Ishikawa (cell line): ENCODE data around the gene RIOX2.

ENCODE experiments used
- CEBPB ChIP-seq: IDR thresholded peaks from 2 replicates; pipeline ENCODE4 v1.6.1; 2012
- CREB1 ChIP-seq: IDR thresholded peaks from 2 replicates; pipeline ENCODE4 v1.6.1; 2012; ENCODE audit warnings: low read depth
- EGR1 ChIP-seq: IDR thresholded peaks from 2 replicates; pipeline ENCODE4 v1.6.1; 2012
- EP300 ChIP-seq: IDR thresholded peaks from 2 replicates; pipeline ENCODE4 v1.6.1; 2012; ENCODE audit warnings: borderline replicate concordance
- FOXM1 ChIP-seq: IDR thresholded peaks from 2 replicates; pipeline ENCODE4 v1.6.1; 2012; ENCODE audit warnings: low read depth, borderline replicate concordance
- NFIC ChIP-seq: IDR thresholded peaks from 2 replicates; pipeline ENCODE4 v1.6.1; 2012
- RAD21 ChIP-seq: IDR thresholded peaks from 2 replicates; pipeline ENCODE4 v1.6.1; 2012; ENCODE audit warnings: low read depth
- TAF1 ChIP-seq: IDR thresholded peaks from 2 replicates; pipeline ENCODE4 v1.6.1; 2012; ENCODE audit warnings: low read depth, mild to moderate bottlenecking
- TCF12 ChIP-seq: IDR thresholded peaks from 2 replicates; pipeline ENCODE4 v1.6.1; 2012; ENCODE audit warnings: low read depth
- TEAD4 ChIP-seq: IDR thresholded peaks from 2 replicates; pipeline ENCODE4 v1.6.1; 2012
- YY1 ChIP-seq: IDR thresholded peaks from 2 replicates; pipeline ENCODE4 v1.6.1; 2012; ENCODE audit warnings: low read depth
- ZBTB7A ChIP-seq: IDR thresholded peaks from 2 replicates; pipeline ENCODE4 v1.6.1; 2012; ENCODE audit warnings: low read depth
- TF ChIP-seq, protein P1 (sequence below): IDR thresholded peaks from 2 replicates; pipeline ENCODE4 v1.6.1; 2012
- TF ChIP-seq, protein P2 (sequence below): IDR thresholded peaks from 2 replicates; pipeline ENCODE4 v1.6.1; 2012
- TF ChIP-seq, protein P3 (sequence below): IDR thresholded peaks from 2 replicates; pipeline ENCODE4 v1.6.1; 2012; ENCODE audit warnings: low read depth, mild to moderate bottlenecking

The RIOX2 gene

DNA sequence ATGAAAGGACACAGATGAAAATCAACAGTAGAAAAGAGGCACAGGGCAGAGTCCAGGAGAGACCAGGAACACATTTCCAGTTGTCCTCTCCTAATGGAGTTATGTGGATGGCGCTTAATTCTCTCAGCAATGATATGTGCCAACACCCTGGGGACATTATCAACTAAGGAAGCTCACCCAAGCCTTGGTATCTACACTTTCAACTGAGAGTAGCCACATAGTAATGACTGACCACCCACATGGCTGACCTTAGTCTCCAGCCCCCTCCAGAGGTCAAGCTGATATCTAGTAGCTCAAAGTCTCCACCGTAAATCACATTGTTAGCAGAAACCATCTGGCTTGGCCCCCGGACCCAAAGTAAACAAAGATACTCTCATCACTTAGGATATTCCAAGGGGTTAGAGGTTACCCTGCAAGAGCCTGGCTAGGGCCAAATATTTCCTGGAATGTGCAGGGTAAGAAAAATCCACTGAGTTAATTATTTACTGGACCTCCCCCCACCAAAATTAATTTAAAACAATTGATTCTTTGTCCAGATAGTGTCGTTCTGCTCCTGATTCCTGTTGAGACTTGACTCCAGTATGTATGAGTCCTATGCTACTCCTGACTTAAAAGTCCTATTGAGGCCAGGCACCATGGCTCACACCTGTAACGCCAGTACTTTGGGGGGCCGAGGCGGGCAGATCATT lies 38.1 kb upstream of the RIOX2 start:
- TF ChIP-seq TCF12 (no peak), TEAD4 (no peak), RAD21 (no peak), YY1 (no peak), CEBPB (no peak), FOXM1 (no peak), ZBTB7A (no peak), EGR1 (no peak), TAF1 (no peak), CREB1 (no peak), EP300 (no peak), NFIC (no peak)
- TF ChIP-seq, protein P1, sequence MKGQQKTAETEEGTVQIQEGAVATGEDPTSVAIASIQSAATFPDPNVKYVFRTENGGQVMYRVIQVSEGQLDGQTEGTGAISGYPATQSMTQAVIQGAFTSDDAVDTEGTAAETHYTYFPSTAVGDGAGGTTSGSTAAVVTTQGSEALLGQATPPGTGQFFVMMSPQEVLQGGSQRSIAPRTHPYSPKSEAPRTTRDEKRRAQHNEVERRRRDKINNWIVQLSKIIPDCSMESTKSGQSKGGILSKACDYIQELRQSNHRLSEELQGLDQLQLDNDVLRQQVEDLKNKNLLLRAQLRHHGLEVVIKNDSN, result no peak
- TF ChIP-seq, protein P2, sequence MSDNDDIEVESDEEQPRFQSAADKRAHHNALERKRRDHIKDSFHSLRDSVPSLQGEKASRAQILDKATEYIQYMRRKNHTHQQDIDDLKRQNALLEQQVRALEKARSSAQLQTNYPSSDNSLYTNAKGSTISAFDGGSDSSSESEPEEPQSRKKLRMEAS, result no peak
- TF ChIP-seq, protein P3, sequence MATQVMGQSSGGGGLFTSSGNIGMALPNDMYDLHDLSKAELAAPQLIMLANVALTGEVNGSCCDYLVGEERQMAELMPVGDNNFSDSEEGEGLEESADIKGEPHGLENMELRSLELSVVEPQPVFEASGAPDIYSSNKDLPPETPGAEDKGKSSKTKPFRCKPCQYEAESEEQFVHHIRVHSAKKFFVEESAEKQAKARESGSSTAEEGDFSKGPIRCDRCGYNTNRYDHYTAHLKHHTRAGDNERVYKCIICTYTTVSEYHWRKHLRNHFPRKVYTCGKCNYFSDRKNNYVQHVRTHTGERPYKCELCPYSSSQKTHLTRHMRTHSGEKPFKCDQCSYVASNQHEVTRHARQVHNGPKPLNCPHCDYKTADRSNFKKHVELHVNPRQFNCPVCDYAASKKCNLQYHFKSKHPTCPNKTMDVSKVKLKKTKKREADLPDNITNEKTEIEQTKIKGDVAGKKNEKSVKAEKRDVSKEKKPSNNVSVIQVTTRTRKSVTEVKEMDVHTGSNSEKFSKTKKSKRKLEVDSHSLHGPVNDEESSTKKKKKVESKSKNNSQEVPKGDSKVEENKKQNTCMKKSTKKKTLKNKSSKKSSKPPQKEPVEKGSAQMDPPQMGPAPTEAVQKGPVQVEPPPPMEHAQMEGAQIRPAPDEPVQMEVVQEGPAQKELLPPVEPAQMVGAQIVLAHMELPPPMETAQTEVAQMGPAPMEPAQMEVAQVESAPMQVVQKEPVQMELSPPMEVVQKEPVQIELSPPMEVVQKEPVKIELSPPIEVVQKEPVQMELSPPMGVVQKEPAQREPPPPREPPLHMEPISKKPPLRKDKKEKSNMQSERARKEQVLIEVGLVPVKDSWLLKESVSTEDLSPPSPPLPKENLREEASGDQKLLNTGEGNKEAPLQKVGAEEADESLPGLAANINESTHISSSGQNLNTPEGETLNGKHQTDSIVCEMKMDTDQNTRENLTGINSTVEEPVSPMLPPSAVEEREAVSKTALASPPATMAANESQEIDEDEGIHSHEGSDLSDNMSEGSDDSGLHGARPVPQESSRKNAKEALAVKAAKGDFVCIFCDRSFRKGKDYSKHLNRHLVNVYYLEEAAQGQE, result no peak

DNA sequence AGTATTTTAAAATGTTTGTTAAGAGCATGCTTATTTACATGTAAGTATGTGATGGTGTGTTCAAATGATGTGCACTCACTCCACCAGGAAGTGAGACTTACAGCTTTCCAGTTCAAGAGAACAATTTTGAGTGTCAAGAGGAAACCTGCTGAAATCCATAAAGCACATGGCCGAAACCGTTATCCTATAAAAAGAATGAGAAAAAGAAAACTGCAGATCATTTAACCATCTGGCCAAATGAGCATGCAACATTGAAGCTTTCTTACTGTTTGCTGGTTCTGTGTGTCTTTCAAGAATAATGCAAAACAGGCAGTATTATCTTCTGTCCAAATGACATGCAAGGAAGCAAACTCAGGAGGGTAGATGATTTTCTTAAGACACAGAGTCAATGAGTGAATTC lies 36.6 kb upstream of the RIOX2 start:
- TF ChIP-seq ZBTB7A, result no peak
- no peak for TF ChIP-seq TAF1
- TF ChIP-seq, protein P3, result no peak
- TF ChIP-seq NFIC, result no peak
- TF ChIP-seq TCF12, result no peak
- no peak for TF ChIP-seq TEAD4
- TF ChIP-seq CEBPB, result no peak

DNA sequence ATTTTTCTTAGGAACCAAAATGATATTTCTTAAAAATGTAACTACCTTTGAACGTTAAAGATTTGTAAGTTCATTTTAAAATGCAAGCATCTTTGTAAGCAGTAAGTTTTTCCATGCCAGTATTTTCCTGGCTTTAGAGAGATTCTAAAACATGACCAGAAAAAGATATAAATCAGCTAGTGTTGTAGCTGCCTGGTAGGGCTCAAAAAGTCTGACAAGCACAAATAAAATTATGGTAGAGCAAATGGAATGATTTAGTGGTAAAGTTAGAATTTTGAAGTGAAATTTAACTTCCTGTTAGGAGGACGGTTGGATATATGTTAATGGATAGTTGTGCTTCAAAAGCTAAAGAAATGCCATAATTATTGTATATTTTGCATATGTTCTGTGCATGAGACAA lies 33.2 kb upstream of the RIOX2 start:
- TF ChIP-seq TEAD4, result no peak
- no peak for TF ChIP-seq FOXM1
- TF ChIP-seq, protein P2, result no peak
- TF ChIP-seq, protein P1, result no peak
- TF ChIP-seq CREB1, result no peak
- no peak for TF ChIP-seq RAD21
- TF ChIP-seq YY1, result no peak
- no peak for TF ChIP-seq EGR1
- TF ChIP-seq NFIC, result no peak

DNA sequence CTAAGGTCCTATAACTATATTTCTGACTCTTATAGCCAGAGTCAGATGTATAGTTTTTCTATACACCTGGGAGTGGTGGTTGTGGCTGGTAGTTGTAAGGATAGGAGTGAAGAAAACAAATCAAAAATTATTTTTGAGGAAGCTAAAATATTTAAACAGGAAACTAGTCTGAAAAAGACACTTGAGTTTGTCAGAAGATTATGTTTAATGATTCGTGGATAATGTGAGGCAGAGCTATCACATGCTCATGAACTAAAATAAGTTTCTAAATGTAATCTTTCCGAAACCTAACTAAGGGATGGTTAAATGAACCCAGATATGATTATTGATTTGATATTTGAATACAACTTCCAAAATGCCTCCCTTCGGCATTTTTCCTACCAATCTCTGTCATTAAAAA lies 32.5 kb upstream of the RIOX2 start:
- TF ChIP-seq, protein P3, result no peak

DNA sequence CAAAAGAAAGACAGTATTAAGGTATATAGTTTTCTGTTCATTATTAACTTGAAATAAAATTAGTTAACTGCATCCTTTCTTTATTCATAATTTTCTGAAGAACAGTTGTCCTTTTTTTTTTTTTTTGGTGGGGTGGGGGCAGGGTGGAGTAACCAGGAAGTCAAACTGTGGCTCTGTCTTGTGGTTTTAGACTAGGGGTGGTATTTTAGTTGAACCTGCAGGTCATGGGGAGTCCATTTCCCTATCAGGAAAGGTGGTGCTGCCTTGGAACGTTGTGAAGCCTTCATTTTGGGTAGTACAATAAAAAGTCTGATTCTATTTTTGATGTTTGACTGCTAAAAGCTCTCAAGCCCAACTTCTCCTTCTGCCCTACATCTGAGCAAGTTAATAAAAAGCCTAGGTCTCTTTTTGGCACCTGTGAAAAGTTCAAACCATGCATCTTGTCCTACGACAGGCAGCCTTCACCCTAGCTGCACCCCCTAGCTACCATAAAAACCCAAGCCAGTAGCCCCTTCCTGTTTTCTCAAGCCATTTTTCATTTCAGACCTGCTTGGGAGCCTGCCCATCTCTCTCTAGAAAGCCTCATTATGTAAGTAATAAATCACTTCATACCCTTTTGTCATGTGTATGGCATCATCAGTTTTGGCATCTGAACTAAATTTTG lies 31.2 kb upstream of the RIOX2 start:
- TF ChIP-seq YY1 (no peak), NFIC (no peak), TEAD4 (no peak), CREB1 (no peak), FOXM1 (no peak), RAD21 (no peak), CEBPB (no peak), TCF12 (no peak), TAF1 (no peak), EGR1 (no peak), ZBTB7A (no peak)
- TF ChIP-seq, protein P2, result no peak
- TF ChIP-seq, protein P1, result no peak
- TF ChIP-seq, protein P3, result no peak
